GM19023 (cell line): ENCODE results near the gene UBE2K.
"Not testable (repeated sequence)": the region's sequence is repeated elsewhere in the genome, so short reads cannot be mapped to it uniquely, and the experiment has no call there.

ENCODE experiments used
- ATAC-seq: cut with Tn5 transposase; IDR thresholded peaks from one replicate; pipeline ENCODE4 v1.9.1; 2021; ENCODE audit warnings: mild to moderate bottlenecking, moderate library complexity; ENCODE audit not compliant: unreplicated experiment

The UBE2K gene

DNA sequence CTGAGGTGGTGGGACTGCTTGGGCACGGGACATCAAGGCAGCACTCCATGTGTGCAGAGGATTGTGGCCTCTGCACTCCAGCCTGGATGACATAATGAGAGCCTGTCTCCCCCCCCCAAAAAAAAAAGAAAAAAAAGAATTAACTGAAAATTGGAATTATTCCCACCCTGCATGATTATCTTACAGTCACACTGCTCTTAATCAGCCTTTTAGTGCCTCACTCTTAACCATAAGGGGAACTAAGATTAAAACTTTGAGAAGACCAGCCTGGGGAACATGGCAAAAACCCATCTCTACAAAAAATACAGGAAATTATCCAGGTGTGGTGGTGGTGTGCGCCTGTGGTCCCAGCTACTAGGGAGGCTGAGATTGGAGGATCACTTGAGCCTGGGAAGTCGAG, 94.6 kb downstream of the UBE2K start:
- ATAC-seq = no peak

DNA sequence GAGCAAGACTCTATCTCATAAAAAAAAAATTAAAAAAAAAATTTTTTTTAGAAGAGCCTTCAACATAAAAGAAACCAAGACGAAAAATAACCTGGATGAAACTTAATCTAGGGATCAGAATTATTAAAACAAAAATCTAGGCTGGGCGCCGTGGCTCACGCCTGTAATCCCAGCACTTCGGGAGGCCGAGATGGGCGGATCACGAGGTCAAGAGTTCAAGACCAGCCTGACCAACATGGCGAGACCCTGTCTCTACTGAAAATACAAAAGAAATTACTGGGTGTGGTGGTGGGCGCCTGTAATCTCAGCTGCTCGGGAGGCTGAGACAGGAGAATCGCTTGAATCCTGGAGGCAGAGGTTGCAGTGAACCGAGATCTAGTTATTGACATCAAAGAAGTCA, 95.0 kb downstream of the UBE2K start:
- not testable (repeated sequence) for ATAC-seq

DNA sequence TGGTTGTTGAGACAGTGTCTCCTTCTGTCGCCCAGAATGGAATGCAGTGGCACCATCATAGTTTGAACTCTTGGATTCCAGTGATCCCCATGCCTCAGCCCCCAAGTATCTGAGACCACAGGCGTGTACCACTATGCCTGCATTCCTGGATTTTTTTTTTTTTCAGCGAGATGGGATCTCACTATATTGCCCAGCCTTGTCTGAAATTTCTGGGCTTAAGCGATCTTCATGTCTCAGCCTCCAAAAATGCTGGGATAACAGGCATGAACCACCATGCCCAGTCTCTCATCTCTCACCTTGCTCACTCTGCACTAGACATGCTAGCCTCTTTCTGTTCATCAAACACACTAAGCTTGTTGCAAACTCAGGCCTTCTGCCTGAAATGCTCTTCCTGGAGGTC, 104.1 kb downstream of the UBE2K start:
- ATAC-seq = no peak

DNA sequence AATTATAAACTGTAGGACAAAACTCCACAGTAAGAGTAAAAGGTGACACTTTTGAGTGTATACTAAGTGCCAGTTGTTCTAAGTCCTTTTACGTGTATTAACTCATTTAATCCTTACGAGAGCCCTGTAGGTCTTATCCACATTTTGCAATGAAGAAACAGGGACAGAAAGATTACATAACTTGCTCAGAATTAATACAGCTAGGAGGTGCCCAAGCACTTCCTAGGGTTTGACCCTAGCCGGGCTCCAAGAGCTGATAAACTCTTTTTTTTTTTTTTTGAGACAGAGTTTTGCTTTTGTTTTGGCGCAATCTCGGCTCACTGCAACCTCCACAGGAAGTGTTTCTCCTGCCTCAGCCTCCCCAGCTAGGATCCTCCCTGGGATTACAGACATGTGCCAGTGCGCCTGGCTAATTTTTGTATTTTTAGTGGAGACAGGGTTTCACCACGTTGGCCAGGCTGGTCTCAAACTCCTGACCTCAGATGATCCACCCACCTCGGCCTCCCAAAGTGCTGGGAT, 110.4 kb downstream of the UBE2K start:
- no peak for ATAC-seq

DNA sequence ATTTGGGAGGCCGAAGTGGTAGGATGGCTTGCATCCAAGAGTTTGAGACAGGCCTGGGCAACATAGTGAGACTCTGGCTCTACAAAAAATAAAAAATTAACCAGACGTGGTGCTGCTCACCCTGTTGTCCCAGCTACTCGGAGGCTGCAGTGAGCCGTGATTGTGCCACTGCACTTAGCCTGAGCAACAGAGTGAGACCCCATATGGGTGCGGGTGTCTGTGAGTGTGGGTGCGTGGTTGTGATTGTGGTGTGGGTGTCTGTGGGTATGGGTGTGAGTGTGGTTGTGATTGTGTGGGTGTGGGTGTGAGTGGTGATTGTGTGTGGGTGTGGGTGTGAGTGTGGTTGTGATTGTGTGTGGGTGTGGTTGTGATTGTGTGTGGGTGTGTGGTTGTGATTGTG, 114.6 kb downstream of the UBE2K start:
- no peak for ATAC-seq

DNA sequence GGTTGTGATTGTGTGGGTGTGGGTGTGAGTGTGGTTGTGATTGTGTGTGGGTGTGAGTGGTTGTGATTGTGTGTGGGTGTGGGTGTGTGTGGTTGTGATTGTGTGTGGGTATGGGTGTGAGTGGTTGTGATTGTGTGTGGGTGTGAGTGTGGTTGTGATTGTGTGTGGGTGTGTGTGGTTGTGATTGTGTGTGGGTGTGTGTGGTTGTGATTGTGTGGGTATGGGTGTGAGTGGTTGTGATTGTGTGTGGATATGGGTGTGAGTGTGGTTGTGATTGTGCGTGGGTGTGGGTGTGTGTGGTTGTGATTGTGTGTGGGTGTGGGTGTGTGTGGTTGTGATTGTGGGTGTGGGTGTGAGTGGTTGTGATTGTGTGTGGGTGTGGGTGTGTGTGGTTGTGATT, 115.1 kb downstream of the UBE2K start:
- not testable (repeated sequence) for ATAC-seq

DNA sequence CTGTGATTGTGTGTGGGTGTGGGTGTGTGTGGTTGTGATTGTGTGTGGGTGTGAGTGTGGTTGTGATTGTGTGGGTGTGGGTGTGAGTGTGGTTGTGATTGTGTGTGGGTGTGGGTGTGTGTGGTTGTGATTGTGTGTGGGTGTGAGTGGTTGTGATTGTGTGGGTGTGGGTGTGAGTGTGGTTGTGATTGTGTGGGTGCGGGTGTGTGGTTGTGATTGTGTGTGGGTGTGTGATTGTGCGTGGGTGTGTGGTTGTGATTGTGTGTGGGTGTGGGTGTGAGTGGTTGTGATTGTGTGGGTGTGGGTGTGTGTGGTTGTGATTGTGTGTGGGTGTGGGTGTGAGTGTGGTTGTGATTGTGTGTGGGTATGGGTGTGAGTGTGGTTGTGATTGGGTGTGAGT, 115.8 kb downstream of the UBE2K start:
- not testable (repeated sequence) for ATAC-seq

DNA sequence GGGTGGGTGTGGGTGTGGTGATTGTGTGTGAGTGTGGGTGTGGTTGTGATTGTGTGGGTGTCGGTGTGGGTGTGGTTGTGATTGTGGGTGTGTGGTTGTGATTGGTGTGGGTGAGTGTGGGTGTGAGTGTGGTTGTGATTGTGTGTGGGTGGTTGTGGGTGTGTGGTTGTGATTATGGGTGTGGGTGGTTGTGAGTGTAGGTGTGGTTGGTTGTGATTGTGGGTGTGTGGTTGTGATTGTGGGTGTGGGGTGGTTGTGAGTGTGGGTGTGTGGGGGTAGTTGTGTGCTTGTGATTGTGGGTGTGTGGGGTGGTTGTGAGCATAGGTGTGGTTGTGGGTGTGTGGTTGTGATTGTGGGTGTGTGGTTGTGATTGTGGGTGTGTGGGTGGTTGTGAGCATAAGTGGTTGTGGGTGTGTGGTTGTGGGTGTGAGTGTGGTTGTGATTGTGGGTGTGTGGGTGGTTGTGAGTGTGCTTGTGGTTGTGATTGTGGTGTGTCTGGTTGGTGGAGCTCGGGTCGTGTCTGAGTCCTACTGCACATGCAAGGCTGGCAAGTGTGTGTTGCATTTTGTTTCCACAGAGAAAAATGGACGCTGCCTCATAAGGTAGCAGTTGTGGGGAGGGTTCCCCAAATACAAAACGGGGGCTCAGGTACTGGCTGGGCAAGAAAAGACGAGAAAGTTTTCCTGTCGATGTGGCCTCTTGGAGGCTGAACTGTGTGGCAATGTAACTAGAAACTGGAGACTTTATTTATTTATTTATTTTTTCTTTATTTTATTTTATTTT, 116.7 kb downstream of the UBE2K start:
- no peak for ATAC-seq

DNA sequence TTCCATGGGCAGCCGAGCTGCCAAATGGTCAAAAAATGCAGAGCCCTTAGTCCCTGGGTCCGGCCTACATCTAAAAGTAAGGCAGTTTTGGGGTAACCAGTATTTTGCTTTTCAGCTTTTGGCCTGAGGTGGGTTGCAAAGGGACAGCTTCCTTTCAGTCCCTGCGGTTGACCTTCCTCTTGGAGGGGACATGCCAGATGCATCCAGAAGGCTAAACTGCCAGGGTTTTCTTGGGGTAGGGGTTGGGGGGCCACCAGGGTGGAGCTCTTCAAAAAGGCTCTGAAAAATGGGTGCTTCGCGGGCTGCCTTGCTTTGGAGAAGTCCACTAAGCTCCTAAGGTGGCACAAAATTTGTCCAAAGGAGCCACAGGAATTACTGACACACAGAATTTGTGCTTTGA, 120.7 kb downstream of the UBE2K start:
- ATAC-seq = no peak

DNA sequence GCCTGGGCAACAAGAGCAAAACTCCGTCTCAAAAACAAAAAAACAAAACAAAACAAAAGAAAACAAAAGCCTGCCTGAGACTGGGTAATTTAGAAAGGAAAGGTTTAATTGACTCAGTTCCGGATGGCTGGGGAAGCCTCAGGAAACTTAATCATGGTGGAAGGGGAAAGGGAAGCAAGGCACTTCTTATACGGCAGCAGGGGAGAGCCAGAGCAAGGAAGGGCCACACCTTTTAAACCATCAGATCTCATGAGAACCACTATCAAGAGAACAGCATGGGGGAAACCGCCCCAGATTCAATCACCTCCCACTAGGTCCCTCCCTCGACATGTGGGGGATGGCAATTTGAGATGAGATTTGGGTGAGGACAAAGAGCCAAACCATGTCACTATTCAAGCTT, 122.2 kb downstream of the UBE2K start:
- no peak for ATAC-seq

DNA sequence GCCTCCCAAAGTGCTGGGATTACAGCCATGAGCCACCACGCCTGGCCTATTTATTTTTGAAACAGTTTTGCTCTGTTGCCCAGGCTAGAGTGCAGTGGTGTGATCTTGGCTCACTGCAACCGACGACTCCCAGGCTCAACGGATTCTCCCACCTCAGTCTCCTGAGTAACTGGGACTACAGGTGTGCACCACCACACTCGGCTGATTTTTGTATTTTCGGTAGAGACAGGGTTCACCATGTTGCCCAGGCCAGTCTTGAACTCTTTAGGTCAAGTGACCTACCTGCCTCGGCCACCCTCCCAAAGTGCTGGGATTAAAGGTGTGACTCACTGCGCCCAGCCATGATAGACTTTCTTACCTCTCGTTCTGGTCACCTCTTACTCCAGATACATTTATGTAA, 124.0 kb downstream of the UBE2K start:
- no peak for ATAC-seq

DNA sequence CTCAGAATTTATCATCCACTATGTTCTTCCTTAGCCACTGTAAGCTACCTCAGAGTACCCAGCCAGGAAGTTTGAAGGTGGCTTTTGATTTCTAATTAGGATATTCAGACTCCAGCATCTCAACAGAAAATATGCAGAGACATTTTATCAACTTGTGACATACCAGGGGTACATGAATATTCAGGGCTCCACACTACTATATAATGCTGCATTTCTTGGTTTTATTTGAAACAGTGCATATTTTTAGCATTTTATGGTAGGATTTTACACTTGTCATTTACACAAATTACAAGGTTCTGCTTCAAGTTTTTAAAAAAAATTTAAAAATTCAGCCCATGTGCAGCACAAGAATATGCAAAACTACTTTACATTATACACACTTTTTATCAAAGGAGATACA, 124.7 kb downstream of the UBE2K start:
- no peak for ATAC-seq

DNA sequence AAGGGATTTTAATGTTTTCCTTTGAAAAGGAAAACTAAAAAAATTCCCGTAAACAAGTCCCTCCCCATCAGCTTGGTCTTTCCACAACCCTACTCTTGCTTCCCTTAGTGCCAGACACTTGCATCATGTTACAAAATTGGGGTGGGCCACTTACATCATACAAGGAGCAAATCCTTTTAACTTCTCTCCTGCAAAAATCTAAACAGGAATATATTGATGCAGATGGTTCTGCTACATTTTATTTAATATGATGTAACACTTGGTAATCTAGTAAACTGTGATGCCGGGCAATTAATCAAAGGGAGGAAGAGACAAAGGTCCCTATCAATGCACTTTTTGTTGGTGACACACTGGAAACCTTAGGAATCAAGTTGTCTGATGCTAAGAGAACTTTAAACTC, 125.3 kb downstream of the UBE2K start:
- ATAC-seq = no peak

DNA sequence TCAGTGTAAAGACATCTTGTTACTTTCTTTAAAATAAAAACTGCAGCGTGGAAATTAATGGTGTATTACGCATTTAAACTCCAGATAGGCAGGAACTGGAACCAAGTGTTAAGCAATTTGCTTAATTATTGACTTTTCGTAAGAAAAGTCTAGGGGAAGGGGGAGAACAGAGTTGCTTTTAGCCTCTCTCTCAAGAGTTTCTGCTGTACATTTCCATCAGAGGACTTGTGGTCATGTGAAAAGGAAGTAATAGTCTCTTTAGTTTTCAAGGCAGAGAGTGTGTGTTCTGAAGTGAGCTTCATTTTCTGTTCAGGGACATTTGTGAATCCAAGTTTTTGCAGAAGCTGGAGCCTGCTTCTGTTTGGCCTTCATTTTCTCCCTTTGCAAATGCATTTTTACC, 127.2 kb downstream of the UBE2K start:
- no peak for ATAC-seq

DNA sequence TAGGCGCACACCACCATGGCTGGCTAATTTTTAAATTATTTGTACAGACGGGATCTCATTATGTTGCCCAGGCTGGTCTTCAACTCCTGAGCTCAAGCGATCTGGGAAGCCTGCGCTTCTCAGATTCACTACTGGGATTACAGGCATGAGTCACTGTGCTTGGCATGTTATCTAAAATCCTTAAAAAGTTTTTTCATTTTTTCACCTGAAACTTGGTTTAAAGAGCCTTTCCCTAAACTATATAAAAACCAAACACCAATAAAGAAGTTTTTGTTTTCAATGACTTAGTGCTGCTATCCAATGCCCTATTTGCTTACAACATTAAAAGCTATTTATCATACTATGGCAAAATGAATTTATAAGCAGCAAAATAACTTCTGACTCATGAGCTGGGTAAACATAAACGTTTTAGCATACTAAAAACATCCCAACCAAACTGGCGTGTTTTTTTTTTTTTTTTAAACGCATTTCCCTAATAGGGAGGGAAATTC, 127.8 kb downstream of the UBE2K start:
- no peak for ATAC-seq
